Measurements from ENCODE around the gene COPS8.

Gene COPS8

DNA sequence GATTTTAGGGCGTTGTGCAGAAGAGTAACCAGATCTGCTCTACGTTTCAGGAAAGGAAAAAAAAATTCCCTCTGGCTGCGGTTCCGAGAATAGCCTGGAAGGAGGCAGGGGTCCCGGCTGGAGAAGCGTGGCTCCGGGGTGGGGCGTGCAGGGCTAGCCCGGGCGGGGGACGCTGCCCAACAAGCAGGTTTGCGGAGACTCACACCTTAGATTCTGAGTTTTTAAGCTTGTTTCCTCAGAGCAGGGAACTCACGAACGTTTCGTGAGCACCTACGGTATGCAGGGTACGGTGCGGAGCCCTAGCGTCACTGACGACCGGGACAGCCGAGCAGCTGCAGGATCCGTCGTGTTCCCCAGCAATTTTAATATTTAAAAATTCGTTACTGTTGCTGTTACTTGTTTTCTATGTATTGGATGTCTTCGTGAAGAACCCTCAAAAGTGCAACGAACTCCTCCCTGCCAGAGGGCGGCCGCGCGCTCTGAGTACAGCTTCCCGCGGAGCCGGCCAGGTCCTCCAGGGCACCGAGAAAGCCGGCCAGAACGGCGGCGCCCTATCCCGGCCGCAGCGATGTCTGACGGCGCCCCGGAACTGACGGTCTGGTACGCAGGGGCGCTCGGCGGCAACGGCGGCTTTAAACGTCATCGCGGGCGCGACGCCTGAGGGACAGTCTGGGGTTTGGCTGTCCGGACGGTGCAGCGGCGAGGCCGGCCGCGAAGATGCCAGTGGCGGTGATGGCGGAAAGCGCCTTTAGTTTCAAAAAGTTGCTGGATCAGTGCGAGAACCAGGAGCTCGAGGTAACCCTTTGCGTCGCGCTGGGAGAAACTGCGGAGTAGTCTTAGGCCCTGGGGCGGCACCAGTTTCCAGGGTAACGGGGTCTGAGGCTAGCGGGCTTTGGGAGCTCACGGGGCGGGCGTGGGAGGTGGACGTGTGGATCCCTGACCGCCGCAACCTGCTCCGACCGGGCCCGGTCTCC is at the start of gene COPS8:
TSS of gene COPS8 (plus strand) at position 642 of the 974 bp plus-strand sequence. CDS start at position 718, 76 bp downstream.
- DNase-seq (ENCODE audit: low read depth): peak; percentile 59

DNA sequence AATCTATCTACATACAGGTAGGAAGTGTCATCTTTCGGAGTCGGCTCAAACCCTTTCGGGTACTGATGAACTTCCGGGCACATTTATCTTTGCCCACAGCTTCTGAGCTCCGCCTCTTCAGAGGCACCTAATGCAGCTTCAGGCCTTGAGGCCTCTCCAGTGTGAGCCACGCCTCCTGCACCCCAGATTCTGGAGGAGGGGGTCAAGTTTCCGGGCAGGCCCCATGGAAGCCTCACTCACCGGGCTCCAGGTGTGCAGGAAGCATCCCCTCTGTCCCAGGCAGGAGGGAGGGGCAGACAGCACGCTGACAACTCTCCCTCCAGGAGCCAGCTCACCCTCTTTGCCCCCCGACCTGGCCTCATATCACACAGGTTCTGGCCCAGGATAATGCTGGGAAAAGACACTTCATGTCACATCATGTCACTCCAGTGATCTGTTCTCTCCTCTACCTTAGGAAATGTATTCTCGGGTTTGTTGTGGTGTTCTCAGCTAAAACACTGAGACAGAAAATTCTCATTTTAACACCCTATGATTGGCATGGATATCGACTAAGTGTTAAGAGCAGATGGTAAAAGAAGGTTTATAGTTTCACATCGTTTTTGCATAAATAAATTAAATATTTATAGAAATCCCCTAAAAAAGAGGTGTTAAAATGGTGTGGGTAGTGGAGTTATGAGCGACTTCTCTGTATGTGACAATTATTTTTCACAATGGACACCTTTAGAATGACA is 46.2 kb upstream of the COPS8 start:
- DNase-seq (ENCODE audit: low read depth): no peak

- DNase-seq (ENCODE audit: low read depth): no peak
Measured at GRCh38 chr2:237041231-237041630, 44.5 kb upstream of the COPS8 start.

GRCh38 chr2:237042101-237042500 is 43.6 kb upstream of the COPS8 start:
- DNase-seq (ENCODE audit: low read depth): no peak

- no peak for DNase-seq (ENCODE audit: low read depth)
Measured at GRCh38 chr2:237043866-237044265, 41.8 kb upstream of the COPS8 start.

- DNase-seq (ENCODE audit: low read depth): no peak
Measured at GRCh38 chr2:237044281-237044680, 41.4 kb upstream of the COPS8 start.

DNA sequence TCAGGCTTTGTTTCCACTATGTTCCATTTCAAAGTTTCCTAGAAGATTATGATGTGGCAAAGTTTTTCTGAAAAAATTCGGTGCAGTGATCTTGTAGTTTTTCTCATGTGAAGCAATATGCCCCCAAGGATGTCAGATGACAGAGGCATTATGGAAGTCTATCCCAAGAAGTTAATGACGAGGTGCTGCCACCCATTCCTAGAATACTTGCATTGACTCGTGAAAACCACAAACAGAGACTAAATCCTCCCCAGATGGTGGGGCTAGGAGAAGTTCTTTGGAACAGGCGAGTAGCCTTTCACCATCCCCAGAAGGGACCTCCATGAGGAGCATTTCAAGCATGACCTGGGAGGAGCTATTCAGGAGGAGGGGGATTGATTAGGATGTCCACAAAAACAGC is 40.2 kb upstream of the COPS8 start:
- DNase-seq (ENCODE audit: low read depth): no peak

- DNase-seq (ENCODE audit: low read depth): no peak
Measured at GRCh38 chr2:237048595-237048994, 37.1 kb upstream of the COPS8 start.

- no peak for DNase-seq (ENCODE audit: low read depth)
Measured at GRCh38 chr2:237051861-237052260, 33.8 kb upstream of the COPS8 start.

DNA sequence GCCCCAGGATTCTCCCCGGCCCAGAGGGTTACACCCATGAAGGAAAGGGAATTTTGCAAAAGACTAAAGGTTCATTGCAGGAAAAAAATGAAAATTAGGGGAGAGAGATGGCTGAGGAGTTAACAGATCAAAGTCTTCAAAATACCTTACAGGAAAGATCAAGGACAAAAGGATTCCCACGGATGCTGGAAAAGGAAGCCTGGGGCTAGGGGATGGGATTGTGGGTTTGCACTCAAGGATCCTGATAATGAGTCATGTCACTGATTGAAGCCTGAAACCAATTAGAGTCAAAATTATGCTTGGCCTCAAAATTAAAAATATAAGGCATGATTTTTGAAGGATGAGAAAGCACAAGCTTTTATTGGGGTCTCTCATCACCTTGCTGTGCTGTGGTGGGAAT is 32.6 kb upstream of the COPS8 start:
- no peak for DNase-seq (ENCODE audit: low read depth)

DNA sequence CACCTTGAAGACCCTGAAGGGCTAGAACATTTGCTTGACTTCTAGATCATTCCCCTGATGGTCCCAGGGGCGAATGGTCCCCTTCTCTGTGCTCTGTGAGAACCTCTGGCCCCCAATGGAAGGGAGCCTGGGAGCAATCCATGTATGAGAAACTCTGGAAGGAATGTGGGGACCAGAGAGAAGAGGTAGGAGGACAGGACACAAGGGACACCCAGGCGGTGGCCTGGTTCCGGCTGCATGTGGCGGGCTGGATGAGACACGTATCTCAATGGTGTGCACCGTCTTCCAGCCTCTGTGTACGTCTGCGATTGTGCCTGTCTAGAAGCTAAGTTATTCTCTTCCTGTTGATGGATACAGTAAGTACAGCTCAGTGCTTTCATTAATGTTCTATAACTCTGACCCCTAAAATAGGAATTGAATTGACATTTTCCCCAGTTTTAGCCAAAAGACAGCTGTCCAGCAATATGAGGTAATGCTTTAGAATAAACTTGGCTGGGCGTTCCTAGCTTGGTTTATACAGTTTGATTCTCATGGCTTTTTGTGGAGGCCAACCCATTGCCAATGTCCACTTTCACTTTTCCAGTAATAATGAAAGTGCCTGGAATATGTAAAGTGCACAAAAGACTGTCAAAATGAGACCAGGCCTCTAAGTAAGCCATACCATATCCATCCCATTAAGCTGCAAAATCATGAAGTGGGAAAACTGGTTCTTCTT is 30.1 kb upstream of the COPS8 start:
- no peak for DNase-seq (ENCODE audit: low read depth)

DNA sequence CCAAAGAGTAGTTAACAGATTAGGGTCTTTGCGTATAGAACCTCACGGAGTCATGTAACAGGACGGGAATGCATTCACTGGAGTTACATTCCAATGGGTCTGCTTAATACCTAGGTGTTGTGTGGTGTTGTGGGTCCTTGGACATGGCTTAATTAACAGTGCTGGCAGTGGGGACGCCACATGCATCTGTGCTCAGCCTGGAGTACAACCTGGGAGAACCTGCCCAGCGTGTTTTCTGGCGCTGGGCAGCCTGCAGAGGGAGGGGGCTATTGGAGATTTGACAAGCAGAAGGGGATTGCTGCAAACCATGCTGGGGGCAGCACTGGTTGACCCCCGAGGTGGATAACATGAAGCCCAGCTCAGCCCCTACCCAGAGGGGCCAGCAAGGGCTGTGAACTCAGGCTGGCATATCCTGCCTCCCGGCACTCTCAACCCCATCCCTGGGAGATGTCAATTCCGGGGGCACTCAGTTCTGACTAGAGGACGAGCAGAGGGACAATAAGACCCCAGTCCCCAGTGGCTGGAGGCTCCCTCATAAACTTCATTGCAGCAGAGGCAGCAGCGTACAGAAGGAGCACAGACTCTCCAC is 29.3 kb upstream of the COPS8 start:
- DNase-seq (ENCODE audit: low read depth): no peak

GRCh38 chr2:237057107-237057506 is 28.6 kb upstream of the COPS8 start:
- DNase-seq (ENCODE audit: low read depth): no peak

DNA sequence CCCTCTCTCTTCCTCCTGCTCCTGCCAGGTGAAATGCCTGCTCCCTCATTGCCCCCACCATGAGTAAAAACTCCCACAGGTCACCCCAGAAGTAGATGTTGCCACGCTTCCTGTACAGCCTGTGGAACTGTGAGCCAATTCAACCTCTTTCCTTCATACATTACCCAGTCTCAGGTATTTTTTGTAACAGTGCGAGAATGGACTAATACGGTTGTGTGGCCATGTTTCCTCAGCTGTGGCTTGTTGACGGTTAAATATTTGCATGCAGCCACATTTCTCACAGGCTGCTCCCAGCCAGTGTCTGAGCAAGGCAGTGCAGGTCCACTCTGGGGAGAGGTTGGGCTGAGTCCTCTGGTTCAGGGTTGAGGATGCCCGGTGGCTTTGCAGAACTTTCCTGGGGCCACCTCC is 27.8 kb upstream of the COPS8 start:
- DNase-seq (ENCODE audit: low read depth): no peak

GRCh38 chr2:237058423-237058822 is 27.3 kb upstream of the COPS8 start:
- DNase-seq (ENCODE audit: low read depth): no peak

DNA sequence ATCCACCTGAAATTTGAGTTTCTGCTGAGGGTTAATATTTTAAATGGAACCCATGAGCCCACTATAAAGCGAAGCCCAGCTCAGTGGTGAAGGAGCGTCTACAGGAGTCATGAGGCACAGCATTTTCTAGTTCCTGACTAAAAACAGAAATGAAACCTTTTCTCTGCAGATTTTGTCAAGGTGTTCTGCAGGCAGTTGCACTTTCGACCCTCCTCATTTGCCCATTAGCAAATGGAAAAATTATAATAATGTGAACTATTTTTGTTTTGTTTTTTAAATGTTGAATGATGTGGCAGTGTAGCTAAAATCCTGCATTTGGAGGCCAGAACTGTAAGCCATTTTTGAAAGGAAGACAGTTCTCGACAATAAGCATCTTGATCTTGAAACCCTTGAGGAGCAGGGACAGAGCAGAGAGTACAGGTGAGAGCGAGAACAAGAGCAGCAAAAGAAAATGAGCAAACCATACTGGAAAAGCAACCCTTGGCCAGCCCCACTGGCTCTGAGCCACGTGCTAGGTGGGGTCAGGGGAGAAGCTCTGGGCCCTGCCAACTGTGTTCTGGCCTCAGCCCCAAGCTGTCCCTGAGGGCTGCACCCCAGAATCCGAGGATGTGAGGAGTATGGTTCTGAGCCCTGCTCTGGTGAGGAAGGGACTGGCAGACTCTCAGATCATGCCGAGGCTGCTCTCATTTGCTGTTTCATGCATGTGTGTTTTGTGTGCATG is 26.4 kb upstream of the COPS8 start:
- no peak for DNase-seq (ENCODE audit: low read depth)

DNA sequence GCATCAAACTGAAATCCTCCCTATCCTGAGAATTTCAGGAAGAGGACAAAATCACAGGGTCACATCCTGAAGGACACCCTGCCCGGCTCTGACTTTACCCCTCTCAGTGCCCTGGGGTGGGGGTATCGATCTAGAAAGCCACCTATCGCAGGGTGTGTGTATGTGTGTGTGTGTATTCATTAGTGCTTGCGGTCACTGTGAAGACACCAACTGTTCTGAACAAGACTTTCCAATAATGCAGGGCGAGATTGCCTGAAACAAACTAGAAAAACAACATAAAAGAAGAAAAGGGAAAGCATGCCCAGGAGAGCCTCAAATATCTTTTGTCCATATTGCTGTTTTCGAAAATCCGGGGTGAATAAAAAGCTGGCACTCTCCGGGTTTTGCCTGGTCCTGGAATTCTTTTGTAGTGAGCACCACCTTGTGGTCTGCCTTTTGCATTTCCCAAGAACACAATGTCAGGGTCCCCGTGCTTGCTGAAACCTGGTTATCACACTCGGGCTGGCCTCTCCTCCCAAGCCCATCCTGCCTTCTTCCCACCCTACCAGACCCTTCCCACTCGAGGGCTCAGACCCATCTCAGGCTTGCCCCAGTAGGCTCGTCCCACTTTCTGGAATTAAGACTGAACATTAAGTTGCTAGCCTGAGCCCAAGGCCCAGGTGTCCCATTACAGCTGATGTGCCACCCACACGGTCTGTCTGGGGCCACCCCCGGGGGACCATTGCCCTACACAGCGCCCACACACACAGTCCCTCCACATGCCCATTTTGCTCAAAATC is 25.0 kb upstream of the COPS8 start:
- peak; percentile 32 for DNase-seq (ENCODE audit: low read depth)

DNA sequence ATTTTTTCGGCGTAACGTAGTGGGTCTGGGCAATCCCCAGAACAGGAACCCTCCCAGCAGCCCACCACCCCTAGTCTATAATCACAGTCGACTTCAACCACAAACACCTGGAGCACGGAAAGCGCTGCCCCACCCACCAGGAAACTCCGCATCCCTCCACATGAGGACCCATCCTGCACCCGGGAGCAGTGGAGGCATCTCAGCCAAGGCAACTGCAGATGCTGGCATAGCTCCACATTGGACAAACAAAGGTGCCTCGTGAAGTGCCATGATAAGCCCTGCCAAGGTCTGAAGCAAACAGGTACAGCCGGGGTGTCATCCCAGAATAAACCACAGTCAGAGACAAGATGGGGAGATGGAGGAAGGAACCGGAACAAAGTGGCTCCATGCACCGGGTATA is 24.3 kb upstream of the COPS8 start:
- DNase-seq (ENCODE audit: low read depth): no peak

- no peak for DNase-seq (ENCODE audit: low read depth)
Measured at GRCh38 chr2:237062585-237062984, 23.1 kb upstream of the COPS8 start.

- no peak for DNase-seq (ENCODE audit: low read depth)
Measured at GRCh38 chr2:237064203-237065070, 21.3 kb upstream of the COPS8 start.

Data from non-pigmented ciliary epithelial cell (primary cell).